H1 (cell line): ENCODE results near the gene DHFR2. TPM values are rescaled to one million over a fixed set of nuclear protein-coding genes. Genes with fewer than 3 reads are reported as not detected.

Source experiments
- CTCF ChIA-PET: fragments of 300-600 bp; sonication (Branson Sonifier 250); formaldehyde crosslinking; loops from one replicate; lab custom pipeline; 2021; ENCODE audit not compliant: partially characterized antibody; lab: Charles Lee
- POLR2A ChIA-PET: fragments of 300-600 bp; sonication (Branson Sonifier 250); formaldehyde crosslinking; loops from one replicate; lab custom pipeline; 2021; ENCODE audit warnings: inconsistent platforms; ENCODE audit not compliant: partially characterized antibody; lab: Charles Lee
- DNase-seq, 2 experiments: peaks; one replicate each; pipeline versions ENCODE4 v3.0.0 to v3.0.0-alpha.2; 2010 to 2022; ENCODE audit warnings: low spot score in 2 of 2, low read depth in 1 of 2, mixed read lengths in 1 of 2
- FAIRE-seq: peaks from 2 replicates; lab custom pipeline; 2011; peaks lifted over from hg19 to GRCh38; lab: Jason Lieb, UNC
- H2AFZ ChIP-seq: 2 replicates; pipeline ENCODE4 v1.8.1; 2012; ENCODE audit warnings: low read length, inconsistent platforms
- H2AK5ac ChIP-seq: 2 replicates; pipeline ENCODE4 v1.6.1; 2013; ENCODE audit warnings: low read depth, low read length
- H2BK120ac ChIP-seq: replicated peaks from 2 replicates; pipeline ENCODE3; 2013; ENCODE audit warnings: low read depth, low read length, inconsistent platforms
- H2BK12ac ChIP-seq: 2 replicates; pipeline ENCODE4 v1.6.1; 2013; ENCODE audit warnings: low read depth, low read length
- H2BK15ac ChIP-seq: 2 replicates; pipeline ENCODE4 v1.6.1; 2013; ENCODE audit warnings: low read length
- H2BK20ac ChIP-seq: 2 replicates; pipeline ENCODE4 v1.6.1; 2013; ENCODE audit warnings: low read length
- H2BK5ac ChIP-seq: 2 replicates; pipeline ENCODE4 v1.6.1; 2013; ENCODE audit warnings: low read depth, low read length
- H3K14ac ChIP-seq: 2 replicates; pipeline ENCODE4 v1.6.1; 2013; ENCODE audit warnings: inconsistent platforms; ENCODE audit not compliant: insufficient read length
- H3K18ac ChIP-seq: 2 replicates; pipeline ENCODE4 v1.6.1; 2013; ENCODE audit warnings: low read length; ENCODE audit errors: extremely low read depth
- H3K23ac ChIP-seq: 2 replicates; pipeline ENCODE4 v1.6.1; 2013; ENCODE audit warnings: inconsistent platforms; ENCODE audit not compliant: insufficient read length
- H3K23me2 ChIP-seq: 2 replicates; pipeline ENCODE4 v1.6.1; 2013; ENCODE audit warnings: low read depth, low read length
- H3K27ac ChIP-seq: 2 replicates; pipeline ENCODE4 v1.6.1; 2011; ENCODE audit warnings: low read depth, low read length, inconsistent platforms
- H3K27me3 ChIP-seq, 4 experiments: replicated peaks in 1 of 4; 1 replicate in 1 of 4; 2 replicates in 3 of 4; pipeline versions ENCODE4 v1.6.1 to v1.8.1; 2011 to 2013; ENCODE audit warnings: low read length in 3 of 4, mild to moderate bottlenecking in 3 of 4, inconsistent platforms in 2 of 4, mixed read lengths in 2 of 4, moderate library complexity in 1 of 4; ENCODE audit not compliant: control insufficient read depth in 3 of 4, insufficient read depth in 3 of 4; ENCODE audit errors: extremely low read depth in 1 of 4
- H3K36me3 ChIP-seq, 4 experiments: 2 replicates each; pipeline versions ENCODE4 v1.6.1 to v1.8.1; 2011 to 2013; ENCODE audit warnings: mild to moderate bottlenecking in 4 of 4, low read length in 3 of 4, moderate library complexity in 2 of 4, control low read depth in 1 of 4, inconsistent platforms in 1 of 4; ENCODE audit not compliant: insufficient read depth in 4 of 4, control insufficient read depth in 2 of 4
- H3K4ac ChIP-seq: replicated peaks from 2 replicates; pipeline ENCODE3; 2013; ENCODE audit warnings: low read length, low read depth, mixed read lengths, inconsistent platforms; ENCODE audit not compliant: insufficient read length
- H3K4me1 ChIP-seq, 4 experiments: replicated peaks in 1 of 4; 1 replicate in 1 of 4; 2 replicates in 3 of 4; pipeline versions ENCODE4 v1.6.1 to v1.8.1; 2011 to 2013; ENCODE audit warnings: low read length in 3 of 4, inconsistent platforms in 2 of 4, mixed read lengths in 1 of 4; ENCODE audit not compliant: insufficient read depth in 4 of 4, control insufficient read depth in 3 of 4
- H3K4me2 ChIP-seq, 2 experiments: 2 replicates each; pipeline versions ENCODE4 v1.6.1 to v1.8.1; 2011 to 2013; ENCODE audit warnings: low read depth in 2 of 2, low read length in 2 of 2, control low read depth in 1 of 2, inconsistent platforms in 1 of 2, mild to moderate bottlenecking in 1 of 2; ENCODE audit not compliant: insufficient read depth in 1 of 2
- H3K4me3 ChIP-seq, 4 experiments: fragments of 200-600, 300-600 bp in 1 of 4; sonication (generic), shearing (Covaris generic), sonication (Bioruptor Twin) in 1 of 4; 2 replicates each; pipeline versions ENCODE4 v1.5.1 to v1.8.1; 2011 to 2016; ENCODE audit warnings: low read length in 4 of 4, low read depth in 3 of 4, control low read depth in 2 of 4, inconsistent platforms in 2 of 4, mild to moderate bottlenecking in 2 of 4, mixed read lengths in 1 of 4, moderate library complexity in 1 of 4; ENCODE audit not compliant: insufficient read depth in 2 of 4; ENCODE audit errors: extremely low read depth in 1 of 4
- H3K56ac ChIP-seq: replicated peaks from 2 replicates; pipeline ENCODE3; 2013; ENCODE audit warnings: low read depth, mild to moderate bottlenecking, mixed read lengths, low read length, inconsistent platforms; ENCODE audit not compliant: insufficient read length
- H3K79me1 ChIP-seq: 2 replicates; pipeline ENCODE4 v1.6.1; 2013; ENCODE audit warnings: low read depth, low read length, control low read depth
- H3K79me2 ChIP-seq, 2 experiments: 2 replicates each; pipeline versions ENCODE4 v1.6.1 to v1.8.1; 2012 to 2013; ENCODE audit warnings: low read length in 2 of 2, mild to moderate bottlenecking in 2 of 2, inconsistent platforms in 1 of 2; ENCODE audit not compliant: insufficient read depth in 2 of 2, control insufficient read depth in 1 of 2
- H3K9ac ChIP-seq, 4 experiments: replicated peaks in 1 of 4; 1 replicate in 1 of 4; 2 replicates in 3 of 4; pipeline versions ENCODE4 v1.6.1 to v1.8.1; 2011 to 2013; ENCODE audit warnings: low read depth in 3 of 4, low read length in 3 of 4, control low read depth in 2 of 4, mild to moderate bottlenecking in 2 of 4, moderate library complexity in 2 of 4, inconsistent platforms in 1 of 4; ENCODE audit errors: extremely low read depth in 1 of 4
- H3K9me3 ChIP-seq, 2 experiments: 2 replicates each; pipeline versions ENCODE4 v1.6.1 to v1.8.1; 2012 to 2013; ENCODE audit warnings: mild to moderate bottlenecking in 2 of 2, moderate library complexity in 2 of 2, control low read depth in 1 of 2, inconsistent platforms in 1 of 2, low read depth in 1 of 2, low read length in 1 of 2, mixed read lengths in 1 of 2; ENCODE audit not compliant: insufficient read depth in 2 of 2
- H4K20me1 ChIP-seq, 2 experiments: replicated peaks in 1 of 2; 2 replicates each; pipeline versions ENCODE3 to v1.8.1; 2011 to 2013; ENCODE audit warnings: inconsistent platforms in 2 of 2, low read length in 2 of 2, mild to moderate bottlenecking in 1 of 2; ENCODE audit not compliant: insufficient read depth in 2 of 2, control insufficient read depth in 1 of 2
- H4K5ac ChIP-seq: 2 replicates; pipeline ENCODE4 v1.6.1; 2013; ENCODE audit warnings: low read length, low read depth, mixed read lengths, inconsistent platforms; ENCODE audit not compliant: insufficient read length
- H4K8ac ChIP-seq: 2 replicates; pipeline ENCODE4 v1.8.0; 2013; ENCODE audit warnings: mild to moderate bottlenecking, moderate library complexity, low read length, inconsistent platforms; ENCODE audit not compliant: insufficient read depth; ENCODE audit errors: extremely low read depth
- H4K91ac ChIP-seq: replicated peaks from 2 replicates; pipeline ENCODE3; 2013; ENCODE audit warnings: low read length, mixed read lengths, inconsistent platforms; ENCODE audit not compliant: insufficient read length
- ASH2L ChIP-seq: fragments of 200-600, 300-600 bp; sonication (generic); IDR thresholded peaks from one replicate; pipeline ENCODE4 v1.7.1; 2017; ENCODE audit warnings: low read length
- SP1 ChIP-seq: IDR thresholded peaks from 2 replicates; pipeline ENCODE4 v1.6.1; 2011; ENCODE audit warnings: low read depth, low read length
- WGBS, 2 experiments: shearing (Covaris generic) in 1 of 2; methylation state at CpG; one replicate each; pipeline versions ENCODE4 v1.1.6 to v1.1.7; 2013 to 2015; ENCODE audit warnings: low lambda C conversion rate in 2 of 2, mixed read lengths in 2 of 2, inconsistent platforms in 1 of 2, low coverage in 1 of 2, missing lambda C conversion rate in 1 of 2; ENCODE audit not compliant: insufficient replicate concordance in 2 of 2, insufficient coverage in 1 of 2, insufficient read length in 1 of 2; ENCODE audit errors: extremely low coverage in 1 of 2, missing lambda C conversion rate in 1 of 2; 5-methylcytosine and 5-hydroxymethylcytosine counted together
- polyA plus RNA-seq, 7 experiments: library from polyadenylated mRNA; depleted of rRNA in 3 of 7; stranded (reverse) in 5 of 7; unstranded in 2 of 7; fragments of >200 nt in 5 of 7; fragments of 200-250 nt in 2 of 7; gene quantifications; 1 replicate in 5 of 7; 2 replicates in 1 of 7; 4 replicates in 1 of 7; pipeline versions ENCODE4 v1.2.1 to v1.2.3, GENCODE V29; 2011 to 2013; ENCODE audit warnings: missing spikeins in 2 of 7, mixed read lengths in 2 of 7
- total RNA-seq: library from RNA; stranded (reverse); fragmentation: NEBNext Ultra II Directional; extraction: Animal tissue kit (Norgen Biotek cat#: 25700); gene quantifications from 2 replicates; pipeline ENCODE4 v1.2.1, GENCODE V29; 2021

Gene DHFR2
- total and polyA plus RNA-seq, 2 of the 8 experiments (the other 6 are each of a cell fraction or from before 2014, with no cell fraction given), result 0.59 to 2.6 TPM

- Histone ChIP-seq H3K79me2 (no peaks in the 10 kb centered on the region), H3K4me3 (no peak overlapping the region), H3K27me3 (no peaks in the 10 kb centered on the region), H4K91ac (no peak overlapping the region), H4K5ac (no peak overlapping the region), H3K9ac (no peak overlapping the region), H3K27ac (no peak overlapping the region), H3K14ac (no peak overlapping the region), H3K79me1 (no peaks in the 10 kb centered on the region), H3K23me2 (no peaks in the 10 kb centered on the region), H4K8ac (no peak overlapping the region), H2BK120ac (no peak overlapping the region), H3K4me1 (no peaks in the 10 kb centered on the region), H2BK20ac (no peak overlapping the region), H2BK5ac (no peak overlapping the region), H3K56ac (no peak overlapping the region), H3K36me3 (no peaks in the 10 kb centered on the region), H3K23ac (no peak overlapping the region), H2AFZ (no peak overlapping the region), H2BK12ac (no peak overlapping the region), H2BK15ac (no peak overlapping the region), H3K4ac (no peak overlapping the region), H2AK5ac (no peak overlapping the region), H4K20me1 (peaks cover 0 to 2% of the 10 kb centered on the region in 2 experiments), H3K4me2 (no peak overlapping the region), H3K9me3 (no peaks in the 10 kb centered on the region), H3K18ac (no peak overlapping the region)
- FAIRE-seq (no peak), DNase-seq (no peak)
- ChIA-PET CTCF (interaction anchor here (1.1 to 1.7 kb wide), 2 partner anchors 14 to 16 kb away, joined by 3 to 5 read pairs; no protein-coding TSS in a partner anchor), POLR2A (no interaction called here)
- TF ChIP-seq ASH2L, result no peak
- no peak for TF ChIP-seq SP1
- WGBS, 2 experiments, result 80% methylated on average over 2 of the region's 2 CpGs; no CpG with 5 or more reads in 1 of the 2 experiments
Measured at GRCh38 chr3:94019659-94020058, 43.1 kb downstream of the DHFR2 start.
